IMR-90 (cell line): ENCODE results near the gene KIRREL1. TPM values are rescaled to one million over a fixed set of nuclear protein-coding genes. Genes with fewer than 3 reads are reported as not detected.

Experiments
- ATAC-seq: fragments of 200-7000 bp; cut with Tn5 transposase; 2 replicates; pipeline ENCODE4 v1.9.1; 2020; ENCODE audit warnings: low read depth, mild to moderate bottlenecking, moderate library complexity
- BruUV-seq: library from RNA; stranded (reverse); fragments of 400-500 nt; replicated peaks from 2 replicates; lab custom pipeline; 2021; lab: Mats Ljungman, UMichigan
- CTCF ChIA-PET: fragments of 300-600 bp; formaldehyde crosslinking; extraction: SDS; loops from one replicate; lab custom pipeline; 2021; ENCODE audit warnings: antibody characterized with exemption; lab: Yijun Ruan, JAX
- POLR2A ChIA-PET: fragments of 300-600 bp; sonication (Branson Sonifier 250); formaldehyde crosslinking; loops from one replicate; lab custom pipeline; 2022; ENCODE audit warnings: antibody characterized with exemption; ENCODE audit not compliant: unreplicated experiment; lab: Charles Lee
- DNase-seq: peaks from one replicate; pipeline ENCODE4 v3.0.0; 2013
- H2AFZ ChIP-seq: replicated peaks from 2 replicates; pipeline ENCODE3; 2013; ENCODE audit warnings: low read length, mild to moderate bottlenecking; ENCODE audit not compliant: poor library complexity
- H2AK5ac ChIP-seq: 2 replicates; pipeline ENCODE4 v1.6.1; 2013; ENCODE audit warnings: low read depth, low read length, inconsistent platforms
- H2AK9ac ChIP-seq: replicated peaks from 2 replicates; pipeline ENCODE3; 2013; ENCODE audit warnings: mild to moderate bottlenecking, low read depth, low read length, moderate library complexity; ENCODE audit not compliant: poor library complexity
- H2BK120ac ChIP-seq: 2 replicates; pipeline ENCODE4 v1.6.1; 2013; ENCODE audit warnings: low read depth, low read length, inconsistent platforms
- H2BK15ac ChIP-seq: 3 replicates; pipeline ENCODE4 v1.6.1; 2013; ENCODE audit warnings: low read depth, low read length, inconsistent platforms
- H2BK20ac ChIP-seq: 2 replicates; pipeline ENCODE4 v1.6.1; 2013; ENCODE audit warnings: low read depth, mild to moderate bottlenecking, inconsistent platforms, low read length, moderate library complexity
- H2BK5ac ChIP-seq: 2 replicates; pipeline ENCODE4 v1.6.1; 2013; ENCODE audit warnings: mild to moderate bottlenecking, low read depth, low read length, inconsistent platforms; ENCODE audit not compliant: poor library complexity, severe bottlenecking
- H3K14ac ChIP-seq: replicated peaks from 2 replicates; pipeline ENCODE4 v1.6.1; 2013; ENCODE audit warnings: low read depth, low read length, inconsistent platforms
- H3K18ac ChIP-seq: 2 replicates; pipeline ENCODE4 v1.6.1; 2013; ENCODE audit warnings: low read depth, low read length, control low read depth
- H3K23ac ChIP-seq: 2 replicates; pipeline ENCODE4 v1.6.1; 2013; ENCODE audit warnings: low read depth, low read length, inconsistent platforms
- H3K27ac ChIP-seq: 2 replicates; pipeline ENCODE4 v1.5.1; 2013; ENCODE audit warnings: mild to moderate bottlenecking, control low read depth, low read length; ENCODE audit not compliant: insufficient read depth
- H3K27me3 ChIP-seq: 2 replicates; pipeline ENCODE4 v1.6.1; 2013; ENCODE audit warnings: low read length; ENCODE audit not compliant: control insufficient read depth, insufficient read depth
- H3K36me3 ChIP-seq: 2 replicates; pipeline ENCODE4 v1.6.1; 2013; ENCODE audit warnings: low read length, mixed read lengths; ENCODE audit not compliant: control insufficient read depth, insufficient read depth
- H3K4ac ChIP-seq: 2 replicates; pipeline ENCODE4 v1.6.1; 2013; ENCODE audit warnings: low read depth, low read length, inconsistent platforms
- H3K4me1 ChIP-seq: 2 replicates; pipeline ENCODE4 v1.6.1; 2013; ENCODE audit warnings: low read length, mixed read lengths; ENCODE audit not compliant: control insufficient read depth, insufficient read depth
- H3K4me2 ChIP-seq: 2 replicates; pipeline ENCODE4 v1.6.1; 2013; ENCODE audit warnings: low read depth, mild to moderate bottlenecking, control low read depth, low read length, moderate library complexity
- H3K4me3 ChIP-seq: 2 replicates; pipeline ENCODE4 v1.5.1; 2013; ENCODE audit warnings: low read depth, mild to moderate bottlenecking, control low read depth, low read length, moderate library complexity; ENCODE audit not compliant: insufficient read depth
- H3K56ac ChIP-seq: 2 replicates; pipeline ENCODE4 v1.6.1; 2013; ENCODE audit warnings: low read length, inconsistent platforms; ENCODE audit not compliant: insufficient read depth; ENCODE audit errors: extremely low read depth
- H3K79me1 ChIP-seq, 2 experiments: 2 replicates each; pipeline ENCODE4 v1.6.1; 2013; ENCODE audit warnings: low read length in 2 of 2, inconsistent platforms in 1 of 2, low read depth in 1 of 2
- H3K9ac ChIP-seq: 2 replicates; pipeline ENCODE4 v1.6.1; 2013; ENCODE audit warnings: low read depth, low read length, control low read depth
- H3K9me1 ChIP-seq: 2 replicates; pipeline ENCODE4 v1.6.1; 2013; ENCODE audit warnings: low read length, inconsistent platforms; ENCODE audit not compliant: insufficient read depth
- H3K9me3 ChIP-seq: 2 replicates; pipeline ENCODE4 v1.6.1; 2013; ENCODE audit warnings: low read length; ENCODE audit not compliant: control insufficient read depth, insufficient read depth
- H4K20me1 ChIP-seq: 2 replicates; pipeline ENCODE4 v1.6.1; 2013; ENCODE audit warnings: low read length, inconsistent platforms; ENCODE audit not compliant: insufficient read depth
- H4K5ac ChIP-seq: 2 replicates; pipeline ENCODE4 v1.6.1; 2013; ENCODE audit warnings: mild to moderate bottlenecking, low read depth, low read length, control low read depth
- H4K8ac ChIP-seq, 2 experiments: 2 replicates each; pipeline ENCODE4 v1.6.1; 2013; ENCODE audit warnings: low read depth in 2 of 2, low read length in 2 of 2, control low read depth in 1 of 2, inconsistent platforms in 1 of 2
- H4K91ac ChIP-seq: 2 replicates; pipeline ENCODE4 v1.6.1; 2013; ENCODE audit warnings: low read depth, low read length, inconsistent platforms; ENCODE audit not compliant: insufficient read depth
- CEBPB ChIP-seq: IDR thresholded peaks from 2 replicates; pipeline ENCODE4 v1.6.1; 2012; ENCODE audit warnings: low read depth, low read length, improper control_type of control experiment
- FOS ChIP-seq: fragments of 150-350 bp; IDR thresholded peaks from 2 replicates; pipeline ENCODE4 v1.6.1; 2016; ENCODE audit warnings: low read depth, low read length
- NFE2L2 ChIP-seq: fragments of 150-350 bp; IDR thresholded peaks from 2 replicates; pipeline ENCODE4 v1.6.1; 2016; ENCODE audit warnings: low read depth, mild to moderate bottlenecking, low read length
- RFX5 ChIP-seq: IDR thresholded peaks from 2 replicates; pipeline ENCODE4 v1.8.0; 2012; ENCODE audit warnings: low read depth, mild to moderate bottlenecking, low read length, moderate library complexity
- WGBS, 2 experiments: methylation state at CpG; one replicate each; pipeline versions ENCODE4 v1.1.5 to v1.1.7; 2013; ENCODE audit warnings: missing lambda C conversion rate in 2 of 2; ENCODE audit not compliant: insufficient read length in 1 of 2; ENCODE audit errors: extremely low coverage in 2 of 2; 5-methylcytosine and 5-hydroxymethylcytosine counted together
- dilution Hi-C: fragments of 300-500 bp; cut with HindIII; formaldehyde crosslinking; loops from one replicate; pipeline ENCODE4 v1.14.3; 2018; ENCODE audit warnings: low sequenced_read_pairs; ENCODE audit not compliant: unreplicated experiment
- in situ Hi-C: fragments of 300-500 bp; cut with MboI; formaldehyde crosslinking; loops from 3 replicates; pipeline ENCODE4 v1.14.3; 2019; ENCODE audit warnings: low sequenced_read_pairs, inconsistent platforms, mixed read lengths
- intact Hi-C: fragments of 100-400 bp; cut with micrococcal nuclease; formaldehyde crosslinking; loops from 2 replicates; pipeline ENCODE4 v1.10.0; 2022
- polyA plus RNA-seq, 3 experiments: library from polyadenylated mRNA; depleted of rRNA; stranded (reverse); fragments of >200 nt; gene quantifications; 2 replicates each; pipeline ENCODE4 v1.2.3, GENCODE V29; 2012; ENCODE audit warnings: low replicate concordance in 1 of 3
- total RNA-seq: library from RNA; depleted of rRNA; stranded (reverse); fragments of >200 nt; gene quantifications from 2 replicates; pipeline ENCODE4 v1.2.3, GENCODE V29; 2012
- TF ChIP-seq, protein P1 (sequence below): fragments of 150-350 bp; IDR thresholded peaks from 2 replicates; pipeline ENCODE4 v1.6.1; 2016; ENCODE audit warnings: low read depth, mild to moderate bottlenecking, low read length, moderate library complexity, borderline replicate concordance

KIRREL1 gene
- total and polyA plus RNA-seq, 2 of the 4 experiments (the other 2 are of a cell fraction): 58.1 to 64.7 TPM

DNA sequence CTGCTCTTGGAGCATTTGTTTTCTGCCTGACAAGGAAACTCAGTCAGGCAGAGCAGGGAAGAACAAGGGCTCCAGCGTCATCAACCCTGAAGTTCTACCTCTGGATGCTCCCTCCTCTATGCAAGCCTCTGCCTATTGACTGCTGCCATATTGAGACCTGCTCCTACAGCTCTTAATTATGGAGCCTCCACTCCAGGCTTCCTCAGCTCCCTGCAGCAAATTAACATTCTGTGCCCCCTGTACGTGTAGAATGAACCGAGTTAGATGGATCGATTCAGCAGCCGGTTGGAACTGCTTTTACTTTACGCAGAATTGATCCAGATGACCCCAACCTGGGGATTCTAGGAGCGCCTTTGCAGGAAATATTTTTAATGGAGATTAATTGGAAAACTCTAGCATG, 68.7 kb downstream of the KIRREL1 start:
- no peak for DNase-seq
- no peak overlapping the region for H2AK5ac ChIP-seq
- H3K79me1 ChIP-seq: peaks cover 54 to 100% of the 10 kb centered on the region in 2 experiments; a peak in 3 of 4 replicates
- H3K27ac ChIP-seq: no peak overlapping the region
- intact Hi-C loops: no loop called here
- no peak for TF ChIP-seq RFX5
- no peak for TF ChIP-seq FOS
- TF ChIP-seq CEBPB: no peak
- TF ChIP-seq, protein P1, sequence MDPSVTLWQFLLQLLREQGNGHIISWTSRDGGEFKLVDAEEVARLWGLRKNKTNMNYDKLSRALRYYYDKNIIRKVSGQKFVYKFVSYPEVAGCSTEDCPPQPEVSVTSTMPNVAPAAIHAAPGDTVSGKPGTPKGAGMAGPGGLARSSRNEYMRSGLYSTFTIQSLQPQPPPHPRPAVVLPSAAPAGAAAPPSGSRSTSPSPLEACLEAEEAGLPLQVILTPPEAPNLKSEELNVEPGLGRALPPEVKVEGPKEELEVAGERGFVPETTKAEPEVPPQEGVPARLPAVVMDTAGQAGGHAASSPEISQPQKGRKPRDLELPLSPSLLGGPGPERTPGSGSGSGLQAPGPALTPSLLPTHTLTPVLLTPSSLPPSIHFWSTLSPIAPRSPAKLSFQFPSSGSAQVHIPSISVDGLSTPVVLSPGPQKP: no peak
- TF ChIP-seq NFE2L2: no peak
- H3K4me3 ChIP-seq: no peak overlapping the region
- H3K9me3 ChIP-seq: no peaks in the 10 kb centered on the region
- H3K36me3 ChIP-seq: peaks cover 20% of the 10 kb centered on the region
- 100% methylated on average over 1 of the region's 7 CpGs; no CpG with 5 or more reads in 1 of the 2 experiments for WGBS, 2 experiments
- ChIA-PET CTCF (no interaction called here), POLR2A (no interaction called here)
- no peak overlapping the region for H3K14ac ChIP-seq
- in situ Hi-C loops: no loop called here
- H3K4me2 ChIP-seq: no peak overlapping the region
- peaks cover 99% of the 10 kb centered on the region for H4K20me1 ChIP-seq
- H2BK120ac ChIP-seq: no peak overlapping the region
- no peaks in the 10 kb centered on the region for H3K27me3 ChIP-seq
- H3K4me1 ChIP-seq: peaks cover 24% of the 10 kb centered on the region
- no peak for ATAC-seq
- H3K23ac ChIP-seq: no peak overlapping the region
- H3K9me1 ChIP-seq: peaks cover 54% of the 10 kb centered on the region
- no peak overlapping the region for H3K18ac ChIP-seq
- no peak overlapping the region for H2BK20ac ChIP-seq
- no peak overlapping the region for H3K9ac ChIP-seq
- H2AK9ac ChIP-seq: no peak overlapping the region
- H2BK5ac ChIP-seq: no peak overlapping the region
- H3K4ac ChIP-seq: no peak overlapping the region
- dilution Hi-C loops: no loop called here
- no peak overlapping the region for H4K91ac ChIP-seq
- H3K56ac ChIP-seq: no peak overlapping the region
- no TSS peak for BruUV-seq
- no peak overlapping the region for H2AFZ ChIP-seq
- H2BK15ac ChIP-seq: no peak overlapping the region
- no peak overlapping the region for H4K8ac ChIP-seq
- H4K5ac ChIP-seq: no peak overlapping the region
